ENCODE results near the gene HOXA13.

The HOXA13 gene

GRCh38 chr7:27207348-27207985 lies 7.6 kb upstream of the HOXA13 start:
- no peak for DNase-seq

GRCh38 chr7:27205325-27206280 lies 5.7 kb upstream of the HOXA13 start:
- DNase-seq = no peak

- DNase-seq = no peak
These were observed 5.0 kb upstream of the HOXA13 start for GRCh38 chr7:27204851-27205322.

- DNase-seq = no peak
These were observed 4.2 kb upstream of the HOXA13 start for GRCh38 chr7:27203964-27204594.

GRCh38 chr7:27203365-27203953 lies 3.6 kb upstream of the HOXA13 start:
- DNase-seq = no peak

GRCh38 chr7:27202862-27203134 lies 2.9 kb upstream of the HOXA13 start:
- DNase-seq = no peak

GRCh38 chr7:27202018-27202861 lies 2.3 kb upstream of the HOXA13 start:
- DNase-seq = no peak

GRCh38 chr7:27201580-27202017 lies 1.7 kb upstream of the HOXA13 start:
- DNase-seq = no peak

- peak in 1 of 14 donors; percentile 14 for DNase-seq
These were observed 1.1 kb upstream of the HOXA13 start for GRCh38 chr7:27200761-27201579.

- DNase-seq = no peak
These were observed 755 bp downstream of the HOXA13 start for GRCh38 chr7:27198871-27199801.

GRCh38 chr7:27198138-27198841 lies 1.6 kb downstream of the HOXA13 start:
- no peak for DNase-seq

- no peak for DNase-seq
These were observed 2.5 kb downstream of the HOXA13 start for GRCh38 chr7:27197137-27198042.

- peak in 8 of 14 donors; percentile 8 to 66 (median 37) for DNase-seq
These were observed 3.6 kb downstream of the HOXA13 start for GRCh38 chr7:27196287-27196767.

GRCh38 chr7:27194686-27195379 lies 5.1 kb downstream of the HOXA13 start:
- no peak for DNase-seq

- no peak for DNase-seq
These were observed 5.9 kb downstream of the HOXA13 start for GRCh38 chr7:27194002-27194352.

- DNase-seq = no peak
These were observed 6.4 kb downstream of the HOXA13 start for GRCh38 chr7:27193335-27194001.
